ENCODE data around the gene RBP7. TPM values are rescaled to one million over a fixed set of nuclear protein-coding genes. Genes with fewer than 3 reads are reported as not detected.

RBP7 gene
- polyA plus RNA-seq, 1 donor (not counting 4 experiments of a cell fraction or from before 2014, with no cell fraction given): 1.1 TPM

DNA sequence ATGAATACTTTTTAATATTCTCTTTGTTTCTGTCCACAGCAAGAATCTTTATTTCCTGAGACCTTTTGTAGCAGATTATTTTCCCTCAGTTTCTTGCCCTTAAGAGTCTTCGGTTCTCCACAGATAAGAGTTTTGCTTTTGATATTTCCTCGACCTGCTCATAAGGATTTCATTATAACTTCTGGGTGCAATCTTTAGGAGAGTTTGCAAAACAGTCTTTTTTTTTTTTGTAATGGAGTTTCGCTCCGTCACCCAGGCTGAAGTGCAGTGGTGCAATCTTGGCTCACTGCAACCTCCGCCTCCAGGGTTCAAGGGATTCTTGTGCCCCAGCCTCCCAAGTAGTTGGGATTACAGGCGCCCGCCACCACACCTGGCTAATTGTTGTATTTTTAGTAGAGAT, 25.6 kb downstream of the RBP7 start:
- Histone ChIP-seq H3K27me3 (ENCODE audit: control insufficient read depth, extremely low read depth, insufficient read depth, low read length) (no peaks in the 10 kb centered on the region), H3K36me3 (ENCODE audit: control insufficient read depth in 2 of 2, extremely low read depth in 1 of 2, insufficient read depth in 2 of 2, low read length in 2 of 2) (no peaks in the 10 kb centered on the region), H3K9me1 (ENCODE audit: control insufficient read depth, extremely low read depth, insufficient read depth, low read length) (peaks cover 4% of the 10 kb centered on the region), H3K27ac (ENCODE audit: control insufficient read depth, insufficient read depth, low read length) (no peak overlapping the region), H4K20me1 (ENCODE audit: control insufficient read depth, extremely low read depth, insufficient read depth, low read length) (no peaks in the 10 kb centered on the region), H2AFZ (ENCODE audit: control insufficient read depth, low read length) (no peak overlapping the region), H3K4me2 (ENCODE audit: control insufficient read depth, extremely low read depth, insufficient read depth, low read depth, low read length) (no peak overlapping the region), H3K9ac (ENCODE audit: control insufficient read depth, extremely low read depth, insufficient read depth, low read length) (no peak overlapping the region), H3K4me1 (ENCODE audit: control insufficient read depth, extremely low read depth, insufficient read depth, low read length) (peaks cover 4% of the 10 kb centered on the region), H3K79me2 (ENCODE audit: control insufficient read depth, insufficient read depth, low read length) (no peaks in the 10 kb centered on the region), H3K9me3 (ENCODE audit: control insufficient read depth, low read depth, low read length) (no peaks in the 10 kb centered on the region), H3K4me3 (ENCODE audit: control insufficient read depth in 2 of 3, extremely low read depth in 1 of 3, insufficient read depth in 2 of 3, low read depth in 1 of 3, low read length in 3 of 3) (no peak overlapping the region)
- DNase-seq (ENCODE audit: low read depth, low spot score): no peak
- no peak for FAIRE-seq
- TF ChIP-seq, protein P1, sequence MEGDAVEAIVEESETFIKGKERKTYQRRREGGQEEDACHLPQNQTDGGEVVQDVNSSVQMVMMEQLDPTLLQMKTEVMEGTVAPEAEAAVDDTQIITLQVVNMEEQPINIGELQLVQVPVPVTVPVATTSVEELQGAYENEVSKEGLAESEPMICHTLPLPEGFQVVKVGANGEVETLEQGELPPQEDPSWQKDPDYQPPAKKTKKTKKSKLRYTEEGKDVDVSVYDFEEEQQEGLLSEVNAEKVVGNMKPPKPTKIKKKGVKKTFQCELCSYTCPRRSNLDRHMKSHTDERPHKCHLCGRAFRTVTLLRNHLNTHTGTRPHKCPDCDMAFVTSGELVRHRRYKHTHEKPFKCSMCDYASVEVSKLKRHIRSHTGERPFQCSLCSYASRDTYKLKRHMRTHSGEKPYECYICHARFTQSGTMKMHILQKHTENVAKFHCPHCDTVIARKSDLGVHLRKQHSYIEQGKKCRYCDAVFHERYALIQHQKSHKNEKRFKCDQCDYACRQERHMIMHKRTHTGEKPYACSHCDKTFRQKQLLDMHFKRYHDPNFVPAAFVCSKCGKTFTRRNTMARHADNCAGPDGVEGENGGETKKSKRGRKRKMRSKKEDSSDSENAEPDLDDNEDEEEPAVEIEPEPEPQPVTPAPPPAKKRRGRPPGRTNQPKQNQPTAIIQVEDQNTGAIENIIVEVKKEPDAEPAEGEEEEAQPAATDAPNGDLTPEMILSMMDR (optimal IDR thresholded peaks at IDR 0.05 in 1 of 3, IDR thresholded peaks at IDR 0.05 in 1 of 3, conservative IDR thresholded peaks at IDR 0.05 in 1 of 3; ENCODE audit: extremely low read depth in 1 of 3, insufficient read depth in 2 of 3, low read length in 3 of 3): no peak
- no peak for TF ChIP-seq EZH2 (IDR thresholded peaks at IDR 0.05; ENCODE audit: low read length)
- dilution Hi-C loops (cut with MboI; ENCODE audit: extremely low pct_ligation_motif_present, low sequenced_read_pairs): loop anchor here (10.0 kb wide), 1 partner anchor 58 kb away; no protein-coding TSS in a partner anchor

- Histone ChIP-seq H2AFZ (ENCODE audit: control insufficient read depth, low read length) (no peak overlapping the region), H3K27ac (ENCODE audit: control insufficient read depth, insufficient read depth, low read length) (no peak overlapping the region), H4K20me1 (ENCODE audit: control insufficient read depth, extremely low read depth, insufficient read depth, low read length) (no peaks in the 10 kb centered on the region), H3K4me1 (ENCODE audit: control insufficient read depth, extremely low read depth, insufficient read depth, low read length) (no peaks in the 10 kb centered on the region), H3K9ac (ENCODE audit: control insufficient read depth, extremely low read depth, insufficient read depth, low read length) (no peak overlapping the region), H3K79me2 (ENCODE audit: control insufficient read depth, insufficient read depth, low read length) (no peaks in the 10 kb centered on the region), H3K4me2 (ENCODE audit: control insufficient read depth, extremely low read depth, insufficient read depth, low read depth, low read length) (no peak overlapping the region), H3K4me3 (ENCODE audit: control insufficient read depth in 2 of 3, extremely low read depth in 1 of 3, insufficient read depth in 2 of 3, low read depth in 1 of 3, low read length in 3 of 3) (no peak overlapping the region), H3K27me3 (ENCODE audit: control insufficient read depth, extremely low read depth, insufficient read depth, low read length) (no peaks in the 10 kb centered on the region), H3K9me3 (ENCODE audit: control insufficient read depth, low read depth, low read length) (no peaks in the 10 kb centered on the region), H3K36me3 (ENCODE audit: control insufficient read depth in 2 of 2, extremely low read depth in 1 of 2, insufficient read depth in 2 of 2, low read length in 2 of 2) (no peaks in the 10 kb centered on the region), H3K9me1 (ENCODE audit: control insufficient read depth, extremely low read depth, insufficient read depth, low read length) (no peaks in the 10 kb centered on the region)
- no peak for TF ChIP-seq EZH2 (IDR thresholded peaks at IDR 0.05; ENCODE audit: low read length)
- TF ChIP-seq, protein P1 (optimal IDR thresholded peaks at IDR 0.05 in 1 of 3, IDR thresholded peaks at IDR 0.05 in 1 of 3, conservative IDR thresholded peaks at IDR 0.05 in 1 of 3; ENCODE audit: extremely low read depth in 1 of 3, insufficient read depth in 2 of 3, low read length in 3 of 3): no peak
- DNase-seq (ENCODE audit: low read depth, low spot score) (no peak), FAIRE-seq (no peak)
- dilution Hi-C loops (cut with MboI; ENCODE audit: extremely low pct_ligation_motif_present, low sequenced_read_pairs): loop anchor here (10.0 kb wide), 1 partner anchor 61 kb away; no protein-coding TSS in a partner anchor
Observed at GRCh38 chr1:10025354-10025753, 28.3 kb downstream of the RBP7 start.
